ENCODE measurements around the gene TCF4.
A peak's percentile ranks its signal among the peaks of the same experiment; 100 is the strongest.

Gene TCF4

GRCh38 chr18:55346387-55346786 is 241.6 kb downstream of the TCF4 start:
- Histone ChIP-seq H3K4me1 (ENCODE audit: control insufficient read depth, low read length) (peaks cover 23% of the 10 kb centered on the region), H3F3A (ENCODE audit: control insufficient read depth, insufficient read depth) (peaks cover 9% of the 10 kb centered on the region), H3K27ac (ENCODE audit: low read depth, low read length) (no peak overlapping the region), H3K27me3 (ENCODE audit: control insufficient read depth, low read length) (no peaks in the 10 kb centered on the region), H3K79me2 (ENCODE audit: control insufficient read depth, low read length) (peaks cover 43% of the 10 kb centered on the region), H4K20me1 (ENCODE audit: control insufficient read depth, insufficient read depth, low read depth, low read length) (peaks cover 3% of the 10 kb centered on the region), H3K9me2 (replicated peaks; ENCODE audit: control insufficient read depth, low read length) (no peaks in the 10 kb centered on the region), H3K36me3 (ENCODE audit: control insufficient read depth, low read length) (peaks cover 63% of the 10 kb centered on the region), H3K4me2 (ENCODE audit: low read length) (no peak overlapping the region), H3K4me3 (ENCODE audit: low read length) (no peak overlapping the region), H3K9me3 (ENCODE audit: control insufficient read depth, insufficient read depth, low read length) (no peaks in the 10 kb centered on the region)
- no peak for TF ChIP-seq CTCF (IDR thresholded peaks at IDR 0.05; ENCODE audit: low read depth, low read length, poor library complexity, severe bottlenecking)
- TF ChIP-seq EZH2phosphoT487 (IDR thresholded peaks at IDR 0.05; ENCODE audit: borderline replicate concordance, low read length), result no peak

- H3K36me3 ChIP-seq (ENCODE audit: control insufficient read depth, low read length), result peaks cover 58% of the 10 kb centered on the region
Measured at GRCh38 chr18:55345103-55345950, 242.7 kb downstream of the TCF4 start.

GRCh38 chr18:55343396-55344073 is 244.5 kb downstream of the TCF4 start:
- H3K27me3 ChIP-seq (ENCODE audit: control insufficient read depth, low read length), result no peaks in the 10 kb centered on the region
- no peaks in the 10 kb centered on the region for H3K9me3 ChIP-seq (ENCODE audit: control insufficient read depth, insufficient read depth, low read length)
- H3F3A ChIP-seq (ENCODE audit: control insufficient read depth, insufficient read depth), result peaks cover 12% of the 10 kb centered on the region
- H3K4me3 ChIP-seq (ENCODE audit: low read length), result no peak overlapping the region
- H3K9me2 ChIP-seq (replicated peaks; ENCODE audit: control insufficient read depth, low read length), result no peaks in the 10 kb centered on the region
- no peak overlapping the region for H3K27ac ChIP-seq (ENCODE audit: low read depth, low read length)
- no peak overlapping the region; the same call in 1 of the 2 replicates for H3K4me2 ChIP-seq (ENCODE audit: low read length)
- TF ChIP-seq CTCF (IDR thresholded peaks at IDR 0.05; ENCODE audit: low read depth, low read length, poor library complexity, severe bottlenecking) (peak; percentile 63), EZH2phosphoT487 (IDR thresholded peaks at IDR 0.05; ENCODE audit: borderline replicate concordance, low read length) (no peak)
- peaks cover 52% of the 10 kb centered on the region for H3K79me2 ChIP-seq (ENCODE audit: control insufficient read depth, low read length)
- H4K20me1 ChIP-seq (ENCODE audit: control insufficient read depth, insufficient read depth, low read depth, low read length), result peaks cover 3% of the 10 kb centered on the region
- peaks cover 65% of the 10 kb centered on the region for H3K36me3 ChIP-seq (ENCODE audit: control insufficient read depth, low read length)
- peaks cover 41% of the 10 kb centered on the region for H3K4me1 ChIP-seq (ENCODE audit: control insufficient read depth, low read length)

More at GRCh38 chr18:55345103-55345950, 242.7 kb downstream of the TCF4 start:
- H3K9me2 ChIP-seq (replicated peaks; ENCODE audit: control insufficient read depth, low read length), result no peaks in the 10 kb centered on the region
- no peak overlapping the region for H3K27ac ChIP-seq (ENCODE audit: low read depth, low read length)
- peaks cover 23% of the 10 kb centered on the region for H3K4me1 ChIP-seq (ENCODE audit: control insufficient read depth, low read length)
- no peak overlapping the region for H3K4me3 ChIP-seq (ENCODE audit: low read length)
- peaks cover 3% of the 10 kb centered on the region for H4K20me1 ChIP-seq (ENCODE audit: control insufficient read depth, insufficient read depth, low read depth, low read length)
- peaks cover 45% of the 10 kb centered on the region for H3K79me2 ChIP-seq (ENCODE audit: control insufficient read depth, low read length)
- peaks cover 9% of the 10 kb centered on the region for H3F3A ChIP-seq (ENCODE audit: control insufficient read depth, insufficient read depth)
- TF ChIP-seq EZH2phosphoT487 (IDR thresholded peaks at IDR 0.05; ENCODE audit: borderline replicate concordance, low read length) (no peak), CTCF (IDR thresholded peaks at IDR 0.05; ENCODE audit: low read depth, low read length, poor library complexity, severe bottlenecking) (no peak)
- no peak overlapping the region for H3K4me2 ChIP-seq (ENCODE audit: low read length)
- no peaks in the 10 kb centered on the region for H3K27me3 ChIP-seq (ENCODE audit: control insufficient read depth, low read length)
- no peaks in the 10 kb centered on the region for H3K9me3 ChIP-seq (ENCODE audit: control insufficient read depth, insufficient read depth, low read length)

Data from DOHH2 (cell line).